PC-9 (cell line): ENCODE data around the gene RHCG. TPM values are rescaled to one million over a fixed set of nuclear protein-coding genes. Genes with fewer than 3 reads are reported as not detected.
A peak's percentile ranks its signal among the peaks of the same experiment; 100 is the strongest.

Source experiments
- BruUV-seq: library from RNA; stranded (reverse); fragments of 400-500 nt; replicated peaks from 2 replicates; lab custom pipeline; 2021; lab: Mats Ljungman, UMichigan
- CTCF ChIA-PET: fragments of 300-600 bp; sonication (Branson Sonifier 250); formaldehyde crosslinking; loops from one replicate; lab custom pipeline; 2022; ENCODE audit warnings: antibody characterized with exemption; lab: Charles Lee
- POLR2A ChIA-PET: fragments of 300-600 bp; sonication (Branson Sonifier 250); formaldehyde crosslinking; loops from one replicate; lab custom pipeline; 2022; ENCODE audit warnings: antibody characterized with exemption; ENCODE audit not compliant: unreplicated experiment; lab: Charles Lee
- DNase-seq, 2 experiments: peaks; one replicate each; pipeline versions ENCODE4 v3.0.0 to v3.0.0-alpha.2; 2015 to 2022; ENCODE audit warnings: mixed read lengths in 1 of 2
- H2AFZ ChIP-seq: fragments of 200-600 bp; sonication (generic); 2 replicates; pipeline ENCODE4 v1.8.1; 2017; ENCODE audit warnings: antibody characterized with exemption
- H3F3A ChIP-seq: fragments of 200-600 bp; sonication (generic); 2 replicates; pipeline ENCODE4 v1.8.1; 2017; ENCODE audit warnings: antibody characterized with exemption, mild to moderate bottlenecking, low read depth; ENCODE audit not compliant: insufficient read depth
- H3K27ac ChIP-seq: fragments of 200-600 bp; sonication (generic); 2 replicates; pipeline ENCODE4 v1.6.1; 2016; ENCODE audit warnings: mixed run types
- H3K27me3 ChIP-seq: fragments of 200-600 bp; sonication (generic); 2 replicates; pipeline ENCODE4 v1.6.1; 2016; ENCODE audit warnings: low read depth, mixed run types; ENCODE audit not compliant: insufficient read depth
- H3K36me3 ChIP-seq: fragments of 200-600 bp; sonication (generic); 2 replicates; pipeline ENCODE4 v1.6.1; 2016; ENCODE audit warnings: low read depth, mixed run types
- H3K4me1 ChIP-seq: fragments of 200-600 bp; sonication (generic); replicated peaks from 2 replicates; pipeline ENCODE4 v1.6.1; 2016; ENCODE audit warnings: mixed run types; ENCODE audit not compliant: insufficient read depth
- H3K4me2 ChIP-seq: fragments of 200-600 bp; sonication (generic); 2 replicates; pipeline ENCODE4 v1.6.1; 2017; ENCODE audit warnings: mixed run types
- H3K4me3 ChIP-seq: fragments of 200-600 bp; sonication (generic); 2 replicates; pipeline ENCODE4 v1.6.1; 2016; ENCODE audit warnings: mixed run types
- H3K79me2 ChIP-seq: fragments of 200-600 bp; sonication (generic); 2 replicates; pipeline ENCODE4 v1.6.1; 2017; ENCODE audit warnings: low read depth, mixed run types
- H3K9me2 ChIP-seq: fragments of 200-600 bp; sonication (generic); 2 replicates; pipeline ENCODE4 v1.8.1; 2017; ENCODE audit warnings: mild to moderate bottlenecking; ENCODE audit not compliant: insufficient read depth
- H3K9me3 ChIP-seq: fragments of 200-600 bp; sonication (generic); 2 replicates; pipeline ENCODE4 v1.8.1; 2016; ENCODE audit warnings: low read depth; ENCODE audit not compliant: insufficient read depth
- H4K20me1 ChIP-seq: fragments of 200-600 bp; sonication (generic); 2 replicates; pipeline ENCODE4 v1.8.1; 2017; ENCODE audit not compliant: insufficient read depth
- CTCF ChIP-seq: fragments of 200-600 bp; sonication (generic); conservative IDR thresholded peaks from 2 replicates; pipeline ENCODE4 v1.6.1; 2017; ENCODE audit warnings: mixed run types, antibody characterized with exemption, mild to moderate bottlenecking, moderate library complexity
- EZH2 ChIP-seq: fragments of 200-600 bp; sonication (generic); IDR thresholded peaks from 2 replicates; pipeline ENCODE4 v1.8.0; 2017; ENCODE audit warnings: antibody characterized with exemption, low read depth
- intact Hi-C: fragments of 100-400 bp; cut with micrococcal nuclease; formaldehyde crosslinking; loops from one replicate; pipeline ENCODE4 v1.10.0; 2022; ENCODE audit not compliant: unreplicated experiment
- total RNA-seq: library from RNA; stranded (reverse); gene quantifications from 2 replicates; pipeline ENCODE4 v1.2.3, GENCODE V29; 2021

Gene RHCG
- total RNA-seq, 1 experiment from 2014 or later: 0.26 TPM

- CTCF ChIA-PET: interaction anchor here (0.6 kb wide), 1 partner anchor 52 kb away, joined by 5 read pairs; no protein-coding TSS in a partner anchor
- Histone ChIP-seq H3K36me3 (no peaks in the 10 kb centered on the region), H3K4me3 (no peak overlapping the region), H4K20me1 (no peaks in the 10 kb centered on the region; the same call in 1 of the 2 replicates), H3K4me2 (no peak overlapping the region), H3K79me2 (no peaks in the 10 kb centered on the region), H3F3A (peaks cover 6% of the 10 kb centered on the region; the same call in 1 of the 2 replicates), H3K4me1 (no peaks in the 10 kb centered on the region), H3K27ac (no peak overlapping the region), H3K9me2 (no peaks in the 10 kb centered on the region), H2AFZ (no peak overlapping the region), H3K27me3 (peaks cover 20% of the 10 kb centered on the region), H3K9me3 (no peaks in the 10 kb centered on the region)
- intact Hi-C loops: no loop called here
- no peak for DNase-seq
- TF ChIP-seq CTCF: no peak
- no peak for TF ChIP-seq EZH2
- BruUV-seq: no TSS peak
- POLR2A ChIA-PET: no interaction called here
Measured at GRCh38 chr15:89479173-89479572, 17.2 kb downstream of the RHCG start.

DNA sequence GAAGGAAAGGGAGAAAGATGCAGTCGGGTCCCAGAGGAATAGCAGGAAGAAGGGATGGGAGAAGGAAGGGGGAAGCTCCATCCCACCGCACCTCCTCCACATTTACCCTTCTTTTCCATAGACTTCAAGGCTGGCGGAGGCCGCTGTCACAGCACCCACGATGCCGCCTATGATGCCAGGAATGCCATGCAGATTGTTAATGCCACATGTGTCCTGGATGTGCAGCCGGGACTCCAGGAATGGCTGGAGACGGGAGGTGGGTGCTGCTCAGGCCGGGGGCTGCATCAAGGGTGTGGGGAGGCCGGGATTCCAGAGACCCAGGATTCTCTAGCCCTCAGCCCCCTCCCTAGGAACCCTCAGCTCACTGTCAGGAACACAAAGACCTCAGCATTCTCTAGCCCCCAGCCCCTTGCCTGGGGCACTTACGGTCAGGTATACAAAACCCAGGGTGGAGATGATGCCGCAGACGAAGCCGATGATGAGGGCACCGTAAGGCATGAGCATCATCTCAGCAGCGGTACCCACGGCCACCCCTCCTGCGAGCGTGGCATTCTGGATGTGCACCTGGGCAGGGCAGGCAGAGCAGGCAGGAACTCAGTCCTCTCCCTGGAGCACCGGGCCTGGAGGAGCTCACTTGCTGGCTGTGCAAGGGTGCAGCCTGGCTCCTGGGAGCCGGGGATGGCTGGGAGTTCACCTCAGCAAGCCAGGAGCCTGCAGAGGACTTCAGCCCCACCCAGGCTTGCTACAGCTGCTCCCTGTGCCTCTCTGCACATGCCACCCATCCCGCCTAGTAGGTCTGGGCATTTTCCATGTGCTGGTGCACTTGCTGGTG, 18.8 kb downstream of the RHCG start:
- TF ChIP-seq CTCF: no peak
- no peak for TF ChIP-seq EZH2
- BruUV-seq: no TSS peak
- Histone ChIP-seq H3K9me2 (no peaks in the 10 kb centered on the region), H3K4me2 (no peak overlapping the region), H4K20me1 (no peaks in the 10 kb centered on the region; the same call in 1 of the 2 replicates), H3K79me2 (no peaks in the 10 kb centered on the region), H3K4me1 (no peaks in the 10 kb centered on the region), H3K9me3 (no peaks in the 10 kb centered on the region), H3K27me3 (peaks cover 20% of the 10 kb centered on the region), H3K27ac (no peak overlapping the region), H3K4me3 (no peak overlapping the region), H3K36me3 (no peaks in the 10 kb centered on the region), H3F3A (peaks cover 6% of the 10 kb centered on the region; the same call in 1 of the 2 replicates), H2AFZ (no peak overlapping the region)
- no peak for DNase-seq
- intact Hi-C loops: no loop called here
- POLR2A ChIA-PET: interaction anchor here (0.6 kb wide), 1 partner anchor 858 kb away, joined by 4 read pairs; no protein-coding TSS in a partner anchor
- CTCF ChIA-PET: interaction anchor here (0.6 kb wide), 1 partner anchor 118 kb away, joined by 15 read pairs; no protein-coding TSS in a partner anchor

DNA sequence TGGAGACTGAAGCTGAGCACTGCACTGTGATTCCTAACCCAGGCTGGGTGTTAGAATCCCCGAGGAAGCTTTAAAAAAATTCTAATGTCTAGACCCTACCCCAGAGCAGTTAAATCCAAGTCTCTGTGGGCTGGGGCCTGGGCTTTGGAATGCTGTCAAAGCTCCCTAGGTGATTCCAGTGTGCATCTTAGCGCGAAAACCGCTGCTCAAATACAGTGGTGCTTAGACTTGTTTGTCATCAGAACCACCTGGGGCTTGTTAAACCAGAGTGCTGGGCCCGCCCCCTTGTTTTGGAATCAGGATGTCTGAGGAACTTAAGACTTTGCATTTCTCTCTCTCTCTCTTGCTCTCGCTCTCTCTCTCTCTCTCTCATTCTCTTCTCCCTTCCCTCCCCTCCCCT, 20.7 kb downstream of the RHCG start:
- H3K27me3 ChIP-seq: peaks cover 20% of the 10 kb centered on the region
- H4K20me1 ChIP-seq: no peaks in the 10 kb centered on the region; the same call in 1 of the 2 replicates
- no peak overlapping the region for H3K27ac ChIP-seq
- H3K9me2 ChIP-seq: no peaks in the 10 kb centered on the region
- TF ChIP-seq EZH2: no peak
- no peak for TF ChIP-seq CTCF
- ChIA-PET POLR2A (no interaction called here), CTCF (no interaction called here)
- intact Hi-C loops: no loop called here
- H3K4me3 ChIP-seq: no peak overlapping the region
- H3K36me3 ChIP-seq: no peaks in the 10 kb centered on the region
- no peak overlapping the region for H3K4me2 ChIP-seq
- no peaks in the 10 kb centered on the region for H3K9me3 ChIP-seq
- no TSS peak for BruUV-seq
- peak in 1 of 2 experiments; percentile 58 for DNase-seq
- H3F3A ChIP-seq: no peaks in the 10 kb centered on the region
- H3K79me2 ChIP-seq: no peaks in the 10 kb centered on the region
- H2AFZ ChIP-seq: no peak overlapping the region
- no peaks in the 10 kb centered on the region for H3K4me1 ChIP-seq
